Measurements from ENCODE around the gene TUBB2B. TPM values are rescaled to one million over a fixed set of nuclear protein-coding genes. Genes with fewer than 3 reads are reported as not detected.

Gene TUBB2B
- total and polyA plus RNA-seq, 9 of the 15 experiments (the other 6 are each of a cell fraction or from before 2014, with no cell fraction given): 0.11 to 9.7 (median 4.6) TPM

GRCh38 chr6:3195695-3196497, 31.6 kb downstream of the TUBB2B start (continued):
- no peak for TF ChIP-seq DACH1 (IDR thresholded peaks at IDR 0.05; ENCODE audit: partially characterized antibody)
- peak; percentile 69 for TF ChIP-seq ZNF584 (CRISPR knock-in tag; IDR thresholded peaks at IDR 0.05; ENCODE audit: low read depth)
- peak; percentile 79 for TF ChIP-seq SP1 (CRISPR knock-in tag; IDR thresholded peaks at IDR 0.05)
- TF ChIP-seq CBX1 (IDR thresholded peaks at IDR 0.05; ENCODE audit: low read depth): peak; percentile 91
- TF ChIP-seq ZBTB2 (IDR thresholded peaks at IDR 0.05): peak; percentile 27; the same call in 1 of the 2 replicates
- peak; percentile 64 for TF ChIP-seq FOXJ2 (tag; IDR thresholded peaks at IDR 0.05)
- peak; percentile 45 for TF ChIP-seq USF1 (CRISPR knock-in tag; IDR thresholded peaks at IDR 0.05)
- peak; percentile 50; the same call in 1 of the 2 replicates for TF ChIP-seq PML (IDR thresholded peaks at IDR 0.05; ENCODE audit: low read length)
- no peak for TF ChIP-seq TEAD2 (tag; IDR thresholded peaks at IDR 0.05)
- TF ChIP-seq NR2C1 (IDR thresholded peaks at IDR 0.05): 0 out of 2 replicates have a peak, but pooled peaks have one; percentile 13
- peak; percentile 56 for TF ChIP-seq NR2C1 (tag; IDR thresholded peaks at IDR 0.05)
- TF ChIP-seq ZBTB11 (CRISPR knock-in tag; IDR thresholded peaks at IDR 0.05): 0 out of 6 replicates have a peak, but pooled peaks of 1 of the 3 experiments have one; percentile 32
- TF ChIP-seq CTBP1 (IDR thresholded peaks at IDR 0.05; ENCODE audit: borderline replicate concordance): peak; percentile 70
- TF ChIP-seq THRB (CRISPR knock-in tag; conservative IDR thresholded peaks at IDR 0.05): no peak
- peak; percentile 77; the same call in 1 of the 2 replicates for TF ChIP-seq ZNF592 (IDR thresholded peaks at IDR 0.05)
